ENCODE results near the gene PLEKHA7.

The PLEKHA7 gene

GRCh38 chr11:16911658-16912057 is 102.6 kb downstream of the PLEKHA7 start:
- no peak overlapping the region for H3K14ac ChIP-seq (ENCODE audit: low read length in 2 of 2)
- no peak overlapping the region for H2AK5ac ChIP-seq (ENCODE audit: low read length, severe bottlenecking)
- H3K27me3 ChIP-seq (ENCODE audit: control insufficient read depth in 1 of 2, insufficient read depth in 1 of 2, low read length in 2 of 2), result peaks cover 8 to 55% of the 10 kb centered on the region in 2 experiments
- no peak overlapping the region for H3K18ac ChIP-seq (ENCODE audit: low read depth in 1 of 2, low read length in 2 of 2)
- H4K8ac ChIP-seq (ENCODE audit: low read length), result no peak overlapping the region
- H4K91ac ChIP-seq (ENCODE audit: low read length), result no peak overlapping the region
- H3K4ac ChIP-seq (ENCODE audit: low read depth in 1 of 2, low read length in 2 of 2), result no peak overlapping the region
- no peak overlapping the region for H3K27ac ChIP-seq (ENCODE audit: low read length, poor library complexity, severe bottlenecking)
- H3K4me2 ChIP-seq (ENCODE audit: low read length, poor library complexity, severe bottlenecking), result no peak overlapping the region
- H3K4me3 ChIP-seq (ENCODE audit: insufficient read depth in 1 of 2, low read depth in 1 of 2, low read length in 2 of 2), result no peak overlapping the region
- no peaks in the 10 kb centered on the region for H3K79me1 ChIP-seq (replicated peaks; ENCODE audit: low read length, poor library complexity, severe bottlenecking)
- H3K9ac ChIP-seq (ENCODE audit: low read length), result no peak overlapping the region
- H3K9me3 ChIP-seq (ENCODE audit: control insufficient read depth, low read length), result no peaks in the 10 kb centered on the region
- no peak overlapping the region for H2AFZ ChIP-seq (ENCODE audit: low read depth, low read length)
- no peak overlapping the region for H2BK15ac ChIP-seq (ENCODE audit: low read depth, poor library complexity, severe bottlenecking)
- no peak overlapping the region for H2BK12ac ChIP-seq (ENCODE audit: low read length in 2 of 2)
- no peak for DNase-seq
- WGBS, result 74% methylated on average over 4 of the region's 4 CpGs
- no peak overlapping the region for H2BK120ac ChIP-seq (ENCODE audit: low read depth, low read length)
- H3K36me3 ChIP-seq (ENCODE audit: control insufficient read depth in 1 of 2, insufficient read depth in 2 of 2, low read depth in 1 of 2, low read length in 2 of 2), result no peaks in the 10 kb centered on the region
- H3K23ac ChIP-seq (ENCODE audit: low read length in 2 of 2), result no peak overlapping the region
- no peaks in the 10 kb centered on the region for H3K4me1 ChIP-seq (ENCODE audit: control insufficient read depth, insufficient read depth, low read depth, low read length)
- H2BK5ac ChIP-seq (ENCODE audit: low read depth, low read length, poor library complexity, severe bottlenecking), result no peak overlapping the region

- no peaks in the 10 kb centered on the region for H3K36me3 ChIP-seq (ENCODE audit: control insufficient read depth in 1 of 2, insufficient read depth in 2 of 2, low read depth in 1 of 2, low read length in 2 of 2)
- 74% methylated on average over 4 of the region's 4 CpGs for WGBS
- H3K4ac ChIP-seq (ENCODE audit: low read depth in 1 of 2, low read length in 2 of 2), result no peak overlapping the region
- H2AFZ ChIP-seq (ENCODE audit: low read depth, low read length), result no peak overlapping the region
- peaks cover 8 to 55% of the 10 kb centered on the region in 2 experiments for H3K27me3 ChIP-seq (ENCODE audit: control insufficient read depth in 1 of 2, insufficient read depth in 1 of 2, low read length in 2 of 2)
- H3K27ac ChIP-seq (ENCODE audit: low read length, poor library complexity, severe bottlenecking), result no peak overlapping the region
- no peak for DNase-seq
- H2BK5ac ChIP-seq (ENCODE audit: low read depth, low read length, poor library complexity, severe bottlenecking), result no peak overlapping the region
- H3K4me2 ChIP-seq (ENCODE audit: low read length, poor library complexity, severe bottlenecking), result no peak overlapping the region
- no peaks in the 10 kb centered on the region for H3K9me3 ChIP-seq (ENCODE audit: control insufficient read depth, low read length)
- no peak overlapping the region for H2AK5ac ChIP-seq (ENCODE audit: low read length, severe bottlenecking)
- H2BK15ac ChIP-seq (ENCODE audit: low read depth, poor library complexity, severe bottlenecking), result no peak overlapping the region
- no peaks in the 10 kb centered on the region for H3K79me1 ChIP-seq (replicated peaks; ENCODE audit: low read length, poor library complexity, severe bottlenecking)
- no peak overlapping the region for H2BK12ac ChIP-seq (ENCODE audit: low read length in 2 of 2)
- no peak overlapping the region for H4K91ac ChIP-seq (ENCODE audit: low read length)
- H3K4me3 ChIP-seq (ENCODE audit: insufficient read depth in 1 of 2, low read depth in 1 of 2, low read length in 2 of 2), result no peak overlapping the region
- no peak overlapping the region for H3K9ac ChIP-seq (ENCODE audit: low read length)
- no peak overlapping the region for H3K14ac ChIP-seq (ENCODE audit: low read length in 2 of 2)
- H3K23ac ChIP-seq (ENCODE audit: low read length in 2 of 2), result no peak overlapping the region
- H3K4me1 ChIP-seq (ENCODE audit: control insufficient read depth, insufficient read depth, low read depth, low read length), result no peaks in the 10 kb centered on the region
- no peak overlapping the region for H2BK120ac ChIP-seq (ENCODE audit: low read depth, low read length)
- H3K18ac ChIP-seq (ENCODE audit: low read depth in 1 of 2, low read length in 2 of 2), result no peak overlapping the region
- H4K8ac ChIP-seq (ENCODE audit: low read length), result no peak overlapping the region
Measured at GRCh38 chr11:16911186-16911585, 103.0 kb downstream of the PLEKHA7 start.

GRCh38 chr11:16909359-16910035 is 104.7 kb downstream of the PLEKHA7 start:
- Histone ChIP-seq H3K18ac (ENCODE audit: low read depth in 1 of 2, low read length in 2 of 2) (no peak overlapping the region), H3K4me1 (ENCODE audit: control insufficient read depth, insufficient read depth, low read depth, low read length) (no peaks in the 10 kb centered on the region), H2BK5ac (ENCODE audit: low read depth, low read length, poor library complexity, severe bottlenecking) (no peak overlapping the region), H3K27ac (ENCODE audit: low read length, poor library complexity, severe bottlenecking) (no peak overlapping the region), H4K91ac (ENCODE audit: low read length) (no peak overlapping the region), H2BK15ac (ENCODE audit: low read depth, poor library complexity, severe bottlenecking) (no peak overlapping the region), H3K4me2 (ENCODE audit: low read length, poor library complexity, severe bottlenecking) (no peak overlapping the region), H2AK5ac (ENCODE audit: low read length, severe bottlenecking) (no peak overlapping the region), H3K27me3 (ENCODE audit: control insufficient read depth in 1 of 2, insufficient read depth in 1 of 2, low read length in 2 of 2) (peaks cover 8 to 53% of the 10 kb centered on the region in 2 experiments), H3K36me3 (ENCODE audit: control insufficient read depth in 1 of 2, insufficient read depth in 2 of 2, low read depth in 1 of 2, low read length in 2 of 2) (no peaks in the 10 kb centered on the region), H3K14ac (ENCODE audit: low read length in 2 of 2) (no peak overlapping the region), H2BK12ac (ENCODE audit: low read length in 2 of 2) (no peak overlapping the region), H3K9me3 (ENCODE audit: control insufficient read depth, low read length) (no peaks in the 10 kb centered on the region), H2BK120ac (ENCODE audit: low read depth, low read length) (no peak overlapping the region), H2AFZ (ENCODE audit: low read depth, low read length) (no peak overlapping the region), H3K23ac (ENCODE audit: low read length in 2 of 2) (no peak overlapping the region), H3K4me3 (ENCODE audit: insufficient read depth in 1 of 2, low read depth in 1 of 2, low read length in 2 of 2) (no peak overlapping the region), H3K9ac (ENCODE audit: low read length) (no peak overlapping the region), H3K4ac (ENCODE audit: low read depth in 1 of 2, low read length in 2 of 2) (no peak overlapping the region), H3K79me1 (replicated peaks; ENCODE audit: low read length, poor library complexity, severe bottlenecking) (no peaks in the 10 kb centered on the region), H4K8ac (ENCODE audit: low read length) (no peak overlapping the region)
- DNase-seq, result no peak
- 97% methylated on average over 3 of the region's 3 CpGs for WGBS

- Histone ChIP-seq H3K4ac (ENCODE audit: low read depth in 1 of 2, low read length in 2 of 2) (no peak overlapping the region), H2BK15ac (ENCODE audit: low read depth, poor library complexity, severe bottlenecking) (no peak overlapping the region)
Measured at GRCh38 chr11:16905375-16905774, 108.8 kb downstream of the PLEKHA7 start.

More at GRCh38 chr11:16905375-16905774, 108.8 kb downstream of the PLEKHA7 start:
- no peak overlapping the region for H2BK12ac ChIP-seq (ENCODE audit: low read length in 2 of 2)
- H3K18ac ChIP-seq (ENCODE audit: low read depth in 1 of 2, low read length in 2 of 2), result no peak overlapping the region
- H3K79me1 ChIP-seq (replicated peaks; ENCODE audit: low read length, poor library complexity, severe bottlenecking), result no peaks in the 10 kb centered on the region
- H2BK5ac ChIP-seq (ENCODE audit: low read depth, low read length, poor library complexity, severe bottlenecking), result no peak overlapping the region
- H3K4me2 ChIP-seq (ENCODE audit: low read length, poor library complexity, severe bottlenecking), result no peak overlapping the region
- no peak overlapping the region for H4K91ac ChIP-seq (ENCODE audit: low read length)
- no peaks in the 10 kb centered on the region for H3K4me1 ChIP-seq (ENCODE audit: control insufficient read depth, insufficient read depth, low read depth, low read length)
- no peak overlapping the region for H3K14ac ChIP-seq (ENCODE audit: low read length in 2 of 2)
- no peak overlapping the region for H4K8ac ChIP-seq (ENCODE audit: low read length)
- no peak overlapping the region for H2AK5ac ChIP-seq (ENCODE audit: low read length, severe bottlenecking)
- peaks cover 0 to 16% of the 10 kb centered on the region in 2 experiments for H3K27me3 ChIP-seq (ENCODE audit: control insufficient read depth in 1 of 2, insufficient read depth in 1 of 2, low read length in 2 of 2)
- no peaks in the 10 kb centered on the region for H3K9me3 ChIP-seq (ENCODE audit: control insufficient read depth, low read length)
- H3K23ac ChIP-seq (ENCODE audit: low read length in 2 of 2), result no peak overlapping the region
- DNase-seq, result no peak
- H2BK120ac ChIP-seq (ENCODE audit: low read depth, low read length), result no peak overlapping the region
- H3K27ac ChIP-seq (ENCODE audit: low read length, poor library complexity, severe bottlenecking), result no peak overlapping the region
- no peaks in the 10 kb centered on the region for H3K36me3 ChIP-seq (ENCODE audit: control insufficient read depth in 1 of 2, insufficient read depth in 2 of 2, low read depth in 1 of 2, low read length in 2 of 2)
- H3K9ac ChIP-seq (ENCODE audit: low read length), result no peak overlapping the region
- WGBS, result no CpG with 5 or more reads among the region's 1 CpG
- no peak overlapping the region for H2AFZ ChIP-seq (ENCODE audit: low read depth, low read length)
- no peak overlapping the region for H3K4me3 ChIP-seq (ENCODE audit: insufficient read depth in 1 of 2, low read depth in 1 of 2, low read length in 2 of 2)
